Stimulated activated CD8-positive, alpha-beta memory T cell treated with anti-CD3 and anti-CD28 coated beads, Interleukin-7, amount 100 ng/mL, for 4 hours (primary cell): ENCODE data around the gene ST6GALNAC3.

ENCODE experiments used
- DNase-seq, 2 donors: peaks; one replicate each; pipeline ENCODE4 v3.0.0-alpha.2; 2020; ENCODE audit warnings: low read depth in 2 of 2

ST6GALNAC3 gene

DNA sequence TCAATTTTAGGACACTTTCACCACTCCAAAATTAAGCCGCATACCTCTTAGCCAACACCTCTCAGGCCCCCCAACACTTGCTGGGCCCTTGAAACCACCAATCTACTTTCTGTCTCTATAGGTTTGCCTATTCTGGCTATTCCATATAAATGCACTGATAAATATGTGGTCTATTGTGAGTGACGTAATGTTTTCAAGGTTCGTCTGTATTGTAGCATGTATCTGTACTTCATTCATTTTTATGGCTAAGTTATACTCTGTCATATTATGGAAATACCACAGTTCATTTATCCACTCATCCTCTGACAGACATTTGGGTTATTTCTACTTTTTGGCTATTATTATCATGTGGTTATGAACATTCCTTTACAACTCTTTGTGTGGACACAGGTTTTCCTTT, 432.8 kb downstream of the ST6GALNAC3 start:
- DNase-seq = no peak

DNA sequence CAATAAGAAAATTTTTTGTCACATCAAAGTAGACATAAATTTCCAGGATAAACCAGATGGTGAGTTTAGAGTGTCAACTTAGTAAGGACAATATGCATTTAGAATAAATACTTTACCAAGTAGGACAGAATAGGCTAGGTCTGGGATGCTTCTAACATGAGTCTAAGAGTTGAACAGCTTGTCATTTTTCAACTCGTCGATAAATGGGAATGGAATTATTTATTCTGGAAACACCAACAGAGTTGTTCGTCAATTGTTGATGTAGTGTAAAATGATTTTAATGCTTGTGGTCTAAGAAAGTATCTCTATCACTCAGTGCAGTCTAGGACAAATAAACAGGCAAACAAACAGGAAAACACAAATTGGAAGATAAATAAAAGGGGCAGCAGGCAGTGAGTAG, 434.3 kb downstream of the ST6GALNAC3 start:
- no peak for DNase-seq

DNA sequence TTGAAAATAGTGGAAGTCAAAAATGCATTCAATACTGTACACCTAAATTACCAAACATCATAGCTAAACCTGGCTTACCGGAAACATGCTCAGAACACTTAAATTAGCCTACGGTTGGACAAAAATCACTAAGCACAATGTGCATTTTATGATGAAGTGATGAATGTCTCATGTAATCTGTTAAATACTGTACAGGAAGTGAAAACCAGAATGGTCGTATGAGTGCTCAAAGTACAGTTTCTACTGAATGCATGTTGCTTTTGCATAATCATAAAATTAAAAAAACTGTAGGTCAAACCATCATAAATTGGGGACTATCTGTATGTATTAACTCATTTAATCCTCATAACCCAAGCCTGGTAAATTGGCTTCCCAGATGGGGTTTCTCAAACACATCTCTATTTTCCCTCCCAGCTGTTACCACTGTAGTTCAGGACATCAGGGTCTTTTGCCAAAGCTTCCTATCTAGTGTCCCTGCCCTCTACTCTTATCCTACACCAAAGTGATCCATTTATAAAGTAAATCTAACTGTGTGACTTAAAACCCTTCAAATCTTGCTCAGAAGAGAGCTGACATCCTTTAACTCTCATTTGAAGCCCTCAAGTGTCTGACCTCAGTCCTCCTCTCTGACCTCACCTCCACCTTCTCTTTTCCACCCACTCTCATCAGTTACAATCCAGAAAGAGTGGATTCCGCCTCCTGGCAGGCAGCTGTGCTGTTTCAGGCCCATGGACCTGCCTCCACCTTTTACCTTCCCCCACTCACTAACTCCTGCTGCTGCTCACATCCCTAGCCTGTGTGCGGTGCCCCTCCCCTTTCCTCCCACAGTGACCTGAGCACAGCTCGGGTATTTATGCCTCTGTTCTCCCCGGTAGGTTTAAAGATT, 436.4 kb downstream of the ST6GALNAC3 start:
- DNase-seq = no peak

GRCh38 chr1:76511558-76512179, 437.1 kb downstream of the ST6GALNAC3 start:
- no peak for DNase-seq

GRCh38 chr1:76530953-76531352, 456.4 kb downstream of the ST6GALNAC3 start:
- no peak for DNase-seq

GRCh38 chr1:76541618-76542017, 467.1 kb downstream of the ST6GALNAC3 start:
- no peak for DNase-seq

- DNase-seq = no peak
Measured at GRCh38 chr1:76542359-76542758, 467.8 kb downstream of the ST6GALNAC3 start.

- no peak for DNase-seq
Measured at GRCh38 chr1:76543495-76543894, 468.9 kb downstream of the ST6GALNAC3 start.

DNA sequence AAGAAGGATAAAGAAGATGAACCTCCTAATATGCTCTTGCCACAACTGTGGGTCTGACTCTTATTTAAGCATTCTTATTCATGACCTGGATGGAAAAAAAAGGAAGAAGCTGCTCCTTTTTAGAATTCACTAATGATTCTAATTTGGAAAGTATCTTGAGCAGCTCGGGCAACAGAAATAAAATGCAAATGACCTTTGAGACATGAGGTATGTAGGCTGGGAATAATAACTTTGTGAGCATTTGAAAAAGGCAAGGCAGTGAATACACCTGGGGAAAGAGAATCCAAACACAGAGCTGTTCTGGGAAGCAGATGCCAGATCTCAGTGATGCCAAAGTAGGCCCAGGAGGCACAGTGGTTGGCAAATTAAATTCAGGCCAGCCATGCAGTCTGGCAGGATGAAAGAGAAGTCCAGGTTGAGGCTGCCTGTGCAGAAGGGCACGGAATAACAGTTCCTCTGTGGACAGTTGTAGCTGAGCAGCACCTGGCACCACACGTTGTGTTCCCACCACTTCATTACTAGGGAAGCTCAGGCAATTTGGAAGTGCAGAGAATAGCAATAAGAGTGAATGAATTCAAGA, 471.9 kb downstream of the ST6GALNAC3 start:
- no peak for DNase-seq

DNA sequence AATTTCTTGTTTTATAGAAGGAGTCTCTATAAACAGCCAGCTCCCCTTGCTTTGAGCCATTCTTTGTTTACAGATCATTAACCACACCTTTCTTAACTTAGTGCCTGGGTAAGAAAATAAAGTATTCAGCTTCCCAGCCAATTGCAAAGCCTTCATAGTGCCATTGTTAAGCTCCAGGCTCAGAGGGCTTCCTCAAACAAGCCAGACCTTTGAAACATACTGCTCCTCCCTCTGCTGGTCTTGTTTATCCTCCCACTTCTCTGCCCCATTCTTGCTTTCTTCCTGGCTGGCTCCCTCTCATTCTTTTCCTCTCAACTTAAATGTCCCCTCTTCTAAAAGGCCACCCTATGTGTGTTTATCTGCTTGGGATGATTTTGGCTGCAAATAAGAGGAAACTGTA, 473.4 kb downstream of the ST6GALNAC3 start:
- DNase-seq = no peak

GRCh38 chr1:76548513-76549100, 474.1 kb downstream of the ST6GALNAC3 start:
- no peak for DNase-seq

GRCh38 chr1:76554283-76554682, 479.7 kb downstream of the ST6GALNAC3 start:
- no peak for DNase-seq

- DNase-seq = no peak
Measured at GRCh38 chr1:76562292-76562691, 487.7 kb downstream of the ST6GALNAC3 start.

DNA sequence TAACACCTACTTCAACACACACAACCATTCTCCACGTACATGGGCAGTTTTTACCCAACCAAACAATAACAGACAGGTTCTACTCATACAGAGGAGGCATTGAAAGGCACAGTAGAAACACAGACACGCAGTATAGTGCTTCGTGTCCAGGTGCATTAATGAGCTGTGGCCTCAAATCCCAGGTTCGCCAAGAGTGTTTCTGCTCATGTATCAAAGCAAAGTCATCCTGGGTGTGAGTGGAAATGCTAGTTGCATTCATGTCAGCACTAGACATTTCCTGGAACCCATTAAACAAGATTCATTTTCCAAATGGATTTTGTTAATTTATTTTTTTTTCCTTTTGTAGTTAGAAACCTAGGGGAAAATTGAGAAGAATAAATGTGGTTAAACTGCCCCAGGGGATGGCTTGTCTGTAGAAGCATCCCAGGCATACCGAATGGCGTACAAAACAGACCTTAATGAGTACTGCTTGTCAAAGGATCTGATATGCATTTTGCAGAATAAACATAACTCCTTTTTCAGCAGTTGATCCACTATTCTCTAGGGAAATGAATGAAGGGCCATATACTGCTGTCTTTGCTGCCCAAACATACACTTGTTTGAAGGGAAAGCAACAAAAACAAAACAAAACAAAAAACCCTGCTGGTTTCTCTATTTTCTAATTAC, 494.2 kb downstream of the ST6GALNAC3 start:
- DNase-seq = no peak

- no peak for DNase-seq
Measured at GRCh38 chr1:76571248-76571647, 496.7 kb downstream of the ST6GALNAC3 start.

DNA sequence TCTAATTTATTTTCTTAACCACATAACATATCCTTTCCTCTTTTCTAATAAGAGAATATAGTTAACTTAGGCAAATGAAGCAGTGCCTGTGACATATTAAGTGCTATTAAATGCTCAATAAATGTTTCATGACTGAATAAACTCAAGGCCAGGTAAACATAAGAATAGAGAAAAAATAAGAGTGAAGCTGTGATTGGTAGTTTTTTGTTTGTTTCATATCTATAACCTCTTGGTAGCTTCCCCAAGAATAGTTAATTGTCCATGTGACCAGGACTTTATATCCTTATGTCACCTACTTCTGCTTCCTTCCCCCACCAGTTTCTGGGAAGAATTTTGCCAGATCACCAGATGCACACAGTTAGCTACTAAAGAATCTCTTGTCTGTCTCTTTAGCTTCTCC, 497.7 kb downstream of the ST6GALNAC3 start:
- DNase-seq = no peak

GRCh38 chr1:76576876-76577524, 502.5 kb downstream of the ST6GALNAC3 start:
- no peak for DNase-seq

- no peak for DNase-seq
Measured at GRCh38 chr1:76577525-76578185, 503.1 kb downstream of the ST6GALNAC3 start.

- DNase-seq = no peak
Measured at GRCh38 chr1:76580206-76580605, 505.7 kb downstream of the ST6GALNAC3 start.

GRCh38 chr1:76581712-76582111, 507.2 kb downstream of the ST6GALNAC3 start:
- DNase-seq = no peak
